K562 (cell line): ENCODE data around the gene CFHR2. TPM values are rescaled to one million over a fixed set of nuclear protein-coding genes. Genes with fewer than 3 reads are reported as not detected.

Experiments used
- ATAC-seq: fragments of 200-7000 bp; cut with Tn5 transposase; 3 replicates; pipeline ENCODE4 v1.9.1; 2020; ENCODE audit warnings: moderate library complexity
- BruUV-seq: library from RNA; stranded (reverse); fragments of 400-500 nt; replicated peaks from 2 replicates; lab custom pipeline; 2021; lab: Mats Ljungman, UMichigan
- CTCF ChIA-PET: fragments of 300-600 bp; formaldehyde crosslinking; extraction: SDS; loops from one replicate; lab custom pipeline; 2021; ENCODE audit warnings: low intra/inter-chr PET ratio; lab: Yijun Ruan, JAX
- POLR2A ChIA-PET: fragments of 300-600, 350-650 bp; sonication (Branson Sonifier 250); formaldehyde crosslinking; extraction: SDS; loops from one replicate; lab custom pipeline; 2021; ENCODE audit warnings: antibody characterized with exemption, inconsistent platforms; lab: Yijun Ruan, JAX
- DNase-seq, 4 experiments: peaks; one replicate each; pipeline versions ENCODE4 v3.0.0 to v3.0.0-alpha.2; 2011 to 2018; ENCODE audit warnings: low spot score in 3 of 4, mixed read lengths in 3 of 4; ENCODE audit errors: extremely low read depth in 1 of 4
- FAIRE-seq: peaks from 2 replicates; lab custom pipeline; 2011; peaks lifted over from hg19 to GRCh38; lab: Jason Lieb, UNC
- H2AFZ ChIP-seq: 2 replicates; pipeline ENCODE4 v1.6.0; 2011; ENCODE audit warnings: low read depth, low read length, control low read depth, inconsistent platforms
- H3K27ac ChIP-seq: fragments of 200-600 bp; 3 replicates; pipeline ENCODE4 v1.8.0; 2011; ENCODE audit warnings: low read depth, mild to moderate bottlenecking, control low read depth, inconsistent platforms, low read length, moderate library complexity, mixed read lengths; ENCODE audit errors: extremely low read depth
- H3K27me3 ChIP-seq, 2 experiments: fragments of 300-600 bp in 1 of 2; 2 replicates in 1 of 2; 3 replicates in 1 of 2; pipeline versions ENCODE4 v1.6.0 to v1.8.0; 2011; ENCODE audit warnings: inconsistent platforms in 2 of 2, low read length in 2 of 2, mild to moderate bottlenecking in 1 of 2, mixed read lengths in 1 of 2, moderate library complexity in 1 of 2; ENCODE audit not compliant: control insufficient read depth in 2 of 2, insufficient read depth in 2 of 2
- H3K36me3 ChIP-seq: fragments of 300-600 bp; 3 replicates; pipeline ENCODE4 v1.8.0; 2011; ENCODE audit warnings: mild to moderate bottlenecking, low read length, inconsistent platforms; ENCODE audit not compliant: control insufficient read depth, insufficient read depth
- H3K4me1 ChIP-seq, 2 experiments: fragments of 200-600 bp in 1 of 2; replicated peaks in 1 of 2; 2 replicates in 1 of 2; 3 replicates in 1 of 2; pipeline versions ENCODE4 v1.5.1 to v1.8.0; 2011; ENCODE audit warnings: inconsistent platforms in 2 of 2, low read length in 2 of 2, mild to moderate bottlenecking in 1 of 2, mixed read lengths in 1 of 2, moderate library complexity in 1 of 2; ENCODE audit not compliant: control insufficient read depth in 2 of 2, insufficient read depth in 2 of 2
- H3K4me2 ChIP-seq: 2 replicates; pipeline ENCODE4 v1.6.1; 2011; ENCODE audit warnings: low read length, control low read depth, inconsistent platforms, mixed read lengths; ENCODE audit not compliant: insufficient read depth
- H3K4me3 ChIP-seq: fragments of 200-600 bp; sonication (generic), shearing (Covaris generic); 2 replicates; pipeline ENCODE4 v1.5.1; 2016; ENCODE audit warnings: control low read depth, inconsistent platforms
- H3K79me2 ChIP-seq: fragments of 200-600 bp; 3 replicates; pipeline ENCODE4 v1.8.0; 2011; ENCODE audit warnings: low read length, inconsistent platforms; ENCODE audit not compliant: control insufficient read depth, insufficient read depth
- H3K9ac ChIP-seq, 2 experiments: 2 replicates each; pipeline versions ENCODE4 v1.6.0 to v1.6.1; 2011; ENCODE audit warnings: low read depth in 2 of 2, low read length in 2 of 2, control low read depth in 1 of 2, inconsistent platforms in 1 of 2, mild to moderate bottlenecking in 1 of 2, mixed read lengths in 1 of 2; ENCODE audit not compliant: insufficient read depth in 1 of 2
- H3K9me1 ChIP-seq: one replicate; pipeline ENCODE4 v1.6.0; 2011; ENCODE audit warnings: inconsistent platforms, mild to moderate bottlenecking, low read length, moderate library complexity; ENCODE audit not compliant: control insufficient read depth, insufficient read depth
- H3K9me3 ChIP-seq: replicated peaks from 2 replicates; pipeline ENCODE4 v1.5.1; 2011; ENCODE audit warnings: low read depth, low read length, inconsistent platforms; ENCODE audit not compliant: control insufficient read depth, insufficient read depth
- H4K20me1 ChIP-seq: replicated peaks from 2 replicates; pipeline ENCODE4 v1.6.1; 2011; ENCODE audit warnings: low read length, inconsistent platforms, mixed read lengths; ENCODE audit not compliant: control insufficient read depth, insufficient read depth
- ATF3 ChIP-seq, 2 experiments: fragments of 450-650 bp in 1 of 2; sonication (generic) in 1 of 2; formaldehyde crosslinking in 1 of 2; IDR thresholded peaks in 1 of 2; conservative IDR thresholded peaks in 1 of 2; 2 replicates each; pipeline versions ENCODE4 v1.6.1 to v1.8.1; 2016 to 2023; ENCODE audit warnings: mild to moderate bottlenecking in 2 of 2, moderate library complexity in 2 of 2, inconsistent platforms in 1 of 2, missing genetic modification reagents in 1 of 2
- FOXM1 ChIP-seq, 2 experiments: fragments of 450-650 bp in 1 of 2; sonication (generic) in 1 of 2; formaldehyde crosslinking in 1 of 2; IDR thresholded peaks; 2 replicates each; pipeline versions ENCODE4 v1.6.1 to v1.9.0; 2017 to 2022; ENCODE audit warnings: low read depth in 2 of 2, mild to moderate bottlenecking in 2 of 2, missing genetic modification reagents in 1 of 2, moderate library complexity in 1 of 2
- HMGXB4 ChIP-seq: sonication (generic); formaldehyde crosslinking; IDR thresholded peaks from 2 replicates; pipeline ENCODE4 v1.8.1; 2023; ENCODE audit warnings: mild to moderate bottlenecking, missing genetic modification reagents
- IFI16 ChIP-seq: fragments of 250-450 bp; sonication (Bioruptor Pico); IDR thresholded peaks from 2 replicates; pipeline ENCODE4 v2.1.2; 2022; ENCODE audit warnings: mild to moderate bottlenecking, inconsistent platforms
- JUNB ChIP-seq: fragments of 450-650 bp; formaldehyde crosslinking; conservative IDR thresholded peaks from 2 replicates; pipeline ENCODE4 v1.4.0; 2020; ENCODE audit warnings: mild to moderate bottlenecking
- NFYB ChIP-seq: IDR thresholded peaks from 2 replicates; pipeline ENCODE4 v1.6.1; 2011; ENCODE audit warnings: mild to moderate bottlenecking, moderate library complexity; ENCODE audit not compliant: insufficient read length; ENCODE audit errors: extremely low read depth
- NR4A1 ChIP-seq, 2 experiments: fragments of 250-450 bp in 1 of 2; fragments of 450-650 bp in 1 of 2; sonication (Bioruptor Pico) in 1 of 2; IDR thresholded peaks; 2 replicates each; pipeline versions ENCODE4 v1.4.0 to v1.6.1; 2016 to 2020; ENCODE audit warnings: mild to moderate bottlenecking in 2 of 2, missing compliant biosample characterization in 1 of 2, missing genetic modification characterization in 1 of 2, moderate library complexity in 1 of 2
- PHF8 ChIP-seq: fragments of 200-600 bp; sonication (generic); IDR thresholded peaks from 2 replicates; pipeline ENCODE4 v1.6.1; 2012; ENCODE audit warnings: mixed run types, mild to moderate bottlenecking, inconsistent platforms, low read length, moderate library complexity, borderline replicate concordance
- RCOR1 ChIP-seq, 2 experiments: IDR thresholded peaks; 2 replicates each; pipeline ENCODE4 v1.6.1; 2012; ENCODE audit warnings: low read depth in 2 of 2, low read length in 2 of 2, borderline replicate concordance in 1 of 2, improper control_type of control experiment in 1 of 2
- SUPT5H ChIP-seq: fragments of 450-650 bp; IDR thresholded peaks from 2 replicates; pipeline ENCODE4 v1.6.1; 2016
- TARDBP ChIP-seq: fragments of 450-650 bp; IDR thresholded peaks from 2 replicates; pipeline ENCODE4 v1.6.1; 2016
- TCF15 ChIP-seq: fragments of 250-450 bp; sonication (Bioruptor Pico); IDR thresholded peaks from 2 replicates; pipeline ENCODE4 v1.8.0; 2022; ENCODE audit warnings: moderate library complexity, mild to moderate bottlenecking, inconsistent platforms
- TFAP4 ChIP-seq: sonication (generic); formaldehyde crosslinking; IDR thresholded peaks from 2 replicates; pipeline ENCODE4 v1.8.0; 2022; ENCODE audit warnings: missing genetic modification reagents, mild to moderate bottlenecking, moderate library complexity, borderline replicate concordance
- ZNF717 ChIP-seq: fragments of 250-450 bp; sonication (Bioruptor Pico); IDR thresholded peaks from 2 replicates; pipeline ENCODE4 v1.5.0; 2021
- ZNF830 ChIP-seq: fragments of 250-450 bp; sonication (Bioruptor Pico); IDR thresholded peaks from 2 replicates; pipeline ENCODE4 v1.5.0; 2021; ENCODE audit warnings: mild to moderate bottlenecking
- WGBS: fragments of 100-300 bp; shearing (Covaris generic); methylation state at CpG from one replicate; pipeline ENCODE4 v1.1.6; 2016; ENCODE audit warnings: low coverage, mixed read lengths; ENCODE audit not compliant: insufficient coverage; ENCODE audit errors: missing lambda C conversion rate; 5-methylcytosine and 5-hydroxymethylcytosine counted together
- in situ Hi-C: fragments of 300-500 bp; cut with MboI; formaldehyde crosslinking; loops from 4 replicates; pipeline ENCODE4 v1.15.0; 2018; ENCODE audit warnings: inconsistent platforms, mixed read lengths
- intact Hi-C: fragments of 100-400 bp; cut with micrococcal nuclease; formaldehyde crosslinking; loops from 2 replicates; pipeline ENCODE4 v1.14.2; 2022
- polyA plus RNA-seq, 8 experiments: library from polyadenylated mRNA; depleted of rRNA in 4 of 8; stranded (reverse) in 5 of 8; unstranded in 3 of 8; fragments of >200 nt; fragmentation: Nextera tagmentation in 2 of 8; fragmentation: Illumina TruSeq in 1 of 8; extraction: Ambion mirVana in 2 of 8; extraction: Trizol in 1 of 8; gene quantifications; 2 replicates each; pipeline versions ENCODE4 v1.2.1 to v1.2.3, GENCODE V29; 2011 to 2014; ENCODE audit warnings: inconsistent platforms in 1 of 8, missing spikeins in 1 of 8
- total RNA-seq, 7 experiments: library from RNA; depleted of rRNA in 6 of 7; stranded (reverse); fragments of >200 nt in 6 of 7; fragmentation: Illumina TruSeq in 2 of 7; extraction: Trizol in 2 of 7; gene quantifications; 2 replicates each; pipeline versions ENCODE4 v1.2.1 to v1.2.3, GENCODE V29; 2011 to 2021; ENCODE audit warnings: low replicate concordance in 1 of 7
- TF ChIP-seq, protein P1 (sequence below): fragments of 150-350 bp; conservative IDR thresholded peaks from 2 replicates; pipeline ENCODE4 v1.6.1; 2014; ENCODE audit warnings: low read length

CFHR2 gene
- total and polyA plus RNA-seq, 9 of the 15 experiments (the other 6 are each of a cell fraction or from before 2014, with no cell fraction given): not detected

DNA sequence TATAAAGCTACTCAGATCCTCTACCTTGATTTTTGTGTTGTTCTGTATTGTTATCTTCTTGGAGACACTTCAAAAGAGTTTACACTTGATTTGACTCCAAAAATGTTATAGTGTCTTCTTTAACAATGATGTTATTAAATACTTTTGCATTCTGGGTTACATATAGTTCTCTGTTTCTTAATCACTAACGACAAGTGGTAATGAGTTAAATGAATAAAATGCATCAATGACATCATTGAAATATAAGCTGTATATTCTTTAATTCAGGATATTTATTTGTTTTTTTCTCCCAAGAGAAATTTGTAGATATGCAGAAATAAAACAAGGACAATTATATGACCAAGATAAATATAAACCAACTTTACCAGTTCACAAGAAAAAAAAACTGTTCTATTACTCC lies 26.6 kb downstream of the CFHR2 start:
- BruUV-seq: no TSS peak
- TF ChIP-seq ZNF830 (CRISPR knock-in tag): no peak
- no peak for TF ChIP-seq ZNF717 (CRISPR knock-in tag)
- no peak for TF ChIP-seq TARDBP
- TF ChIP-seq SUPT5H: no peak
- no peak for TF ChIP-seq NR4A1 (CRISPR knock-in tag; IDR thresholded peaks at IDR 0.05)
- no peak for TF ChIP-seq NR4A1 (tag; IDR thresholded peaks at IDR 0.05)
- no peak for TF ChIP-seq PHF8
- TF ChIP-seq TCF15: no peak
- no peak for TF ChIP-seq IFI16 (CRISPR knock-in tag)
- no peak for TF ChIP-seq NFYB
- no peak for TF ChIP-seq ATF3 (IDR thresholded peaks at IDR 0.05)
- TF ChIP-seq ATF3 (CRISPR knock-in tag; conservative IDR thresholded peaks at IDR 0.05): no peak
- TF ChIP-seq TFAP4 (CRISPR knock-in tag): no peak
- no peak for TF ChIP-seq FOXM1 (IDR thresholded peaks at IDR 0.05; ENCODE audit: low read depth)
- TF ChIP-seq FOXM1 (CRISPR knock-in tag; IDR thresholded peaks at IDR 0.05; ENCODE audit: low read depth): no peak
- no peak for TF ChIP-seq JUNB (CRISPR knock-in tag)
- TF ChIP-seq, protein P1, sequence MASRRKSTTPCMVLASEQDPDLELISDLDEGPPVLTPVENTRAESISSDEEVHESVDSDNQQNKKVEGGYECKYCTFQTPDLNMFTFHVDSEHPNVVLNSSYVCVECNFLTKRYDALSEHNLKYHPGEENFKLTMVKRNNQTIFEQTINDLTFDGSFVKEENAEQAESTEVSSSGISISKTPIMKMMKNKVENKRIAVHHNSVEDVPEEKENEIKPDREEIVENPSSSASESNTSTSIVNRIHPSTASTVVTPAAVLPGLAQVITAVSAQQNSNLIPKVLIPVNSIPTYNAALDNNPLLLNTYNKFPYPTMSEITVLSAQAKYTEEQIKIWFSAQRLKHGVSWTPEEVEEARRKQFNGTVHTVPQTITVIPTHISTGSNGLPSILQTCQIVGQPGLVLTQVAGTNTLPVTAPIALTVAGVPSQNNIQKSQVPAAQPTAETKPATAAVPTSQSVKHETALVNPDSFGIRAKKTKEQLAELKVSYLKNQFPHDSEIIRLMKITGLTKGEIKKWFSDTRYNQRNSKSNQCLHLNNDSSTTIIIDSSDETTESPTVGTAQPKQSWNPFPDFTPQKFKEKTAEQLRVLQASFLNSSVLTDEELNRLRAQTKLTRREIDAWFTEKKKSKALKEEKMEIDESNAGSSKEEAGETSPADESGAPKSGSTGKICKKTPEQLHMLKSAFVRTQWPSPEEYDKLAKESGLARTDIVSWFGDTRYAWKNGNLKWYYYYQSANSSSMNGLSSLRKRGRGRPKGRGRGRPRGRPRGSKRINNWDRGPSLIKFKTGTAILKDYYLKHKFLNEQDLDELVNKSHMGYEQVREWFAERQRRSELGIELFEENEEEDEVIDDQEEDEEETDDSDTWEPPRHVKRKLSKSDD: no peak
- no peak for TF ChIP-seq RCOR1 (IDR thresholded peaks at IDR 0.05; ENCODE audit: borderline replicate concordance in 1 of 2, low read depth in 2 of 2, low read length in 2 of 2)
- TF ChIP-seq HMGXB4 (CRISPR knock-in tag): no peak

More for the DNA sequence above, 26.6 kb downstream of the CFHR2 start:
- Histone ChIP-seq H3K79me2 (no peaks in the 10 kb centered on the region), H3K4me3 (no peak overlapping the region), H3K9ac (no peak overlapping the region), H2AFZ (no peak overlapping the region), H3K4me2 (no peak overlapping the region), H4K20me1 (no peaks in the 10 kb centered on the region), H3K36me3 (no peaks in the 10 kb centered on the region), H3K27me3 (no peaks in the 10 kb centered on the region), H3K27ac (no peak overlapping the region), H3K9me3 (no peaks in the 10 kb centered on the region), H3K9me1 (no peaks in the 10 kb centered on the region), H3K4me1 (no peaks in the 10 kb centered on the region)
- intact Hi-C loops (no loop called here), in situ Hi-C loops (no loop called here)
- CTCF ChIA-PET: no interaction called here
- DNase-seq (no peak), ATAC-seq (no peak), FAIRE-seq (no peak)
- POLR2A ChIA-PET: interaction anchor here (1.0 kb wide), 1 partner anchor 10 kb away, joined by 3 read pairs; no protein-coding TSS in a partner anchor
- WGBS: 4% methylated on average over 1 of the region's 1 CpG
